AG09309 (cell line): Measurements from ENCODE around the gene CTCFL.

Experiments used
- DNase-seq: peaks from one replicate; pipeline ENCODE4 v3.0.0-alpha.2; 2010; ENCODE audit warnings: low read depth
- H3K4me3 ChIP-seq: 2 replicates; pipeline ENCODE4 v1.5.1; 2011; ENCODE audit warnings: mild to moderate bottlenecking, low read depth, low read length, moderate library complexity; ENCODE audit not compliant: control insufficient read depth
- TF ChIP-seq, protein P1 (sequence below): IDR thresholded peaks from 2 replicates; pipeline ENCODE4 v1.5.1; 2011; ENCODE audit warnings: mild to moderate bottlenecking, low read depth, low read length, inconsistent platforms; ENCODE audit not compliant: insufficient read depth, control insufficient read depth; ENCODE audit errors: missing control alignments

Gene CTCFL

DNA sequence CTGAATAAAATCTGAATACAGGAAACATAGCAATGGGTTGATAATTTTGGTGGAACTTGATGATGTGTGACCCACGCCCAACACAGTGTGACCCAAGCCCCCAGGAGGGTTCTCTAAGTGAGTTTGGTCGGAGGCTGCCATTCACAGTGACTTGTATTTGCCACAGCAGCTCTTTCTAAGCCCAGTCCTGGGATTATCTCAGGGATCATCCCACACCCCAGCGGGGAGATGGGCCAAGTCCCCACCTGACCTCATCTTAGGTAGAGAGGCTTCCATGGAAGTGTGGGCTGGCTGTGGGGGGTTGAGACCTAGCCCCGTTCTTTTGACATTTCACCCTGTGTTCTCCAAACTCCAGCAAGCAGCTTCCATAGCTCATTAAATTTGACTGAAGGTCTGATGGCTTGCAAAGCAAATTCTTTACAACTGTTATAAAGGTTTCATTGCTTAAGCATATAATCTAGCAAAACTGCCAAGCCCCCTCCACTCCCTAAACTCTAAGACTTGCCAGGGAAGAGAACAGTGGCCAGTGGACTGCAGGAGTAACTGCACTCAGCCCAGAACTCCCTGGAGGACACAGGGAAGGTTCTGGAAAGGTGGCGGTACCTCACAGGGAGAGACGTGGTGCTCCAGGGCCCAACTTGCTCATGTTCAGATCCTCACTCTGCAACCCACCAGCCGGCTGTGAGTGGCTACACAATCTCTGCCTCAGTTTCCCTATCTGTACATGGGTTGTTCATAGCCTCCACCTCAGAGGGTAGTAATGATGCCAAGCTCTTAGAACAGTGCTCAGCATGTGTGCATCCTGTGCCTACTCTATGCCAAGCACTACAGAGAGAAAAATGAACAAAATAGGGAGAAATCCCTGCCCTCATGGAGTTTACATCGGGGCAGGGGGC lies 35.0 kb upstream of the CTCFL start:
- TF ChIP-seq, protein P1, sequence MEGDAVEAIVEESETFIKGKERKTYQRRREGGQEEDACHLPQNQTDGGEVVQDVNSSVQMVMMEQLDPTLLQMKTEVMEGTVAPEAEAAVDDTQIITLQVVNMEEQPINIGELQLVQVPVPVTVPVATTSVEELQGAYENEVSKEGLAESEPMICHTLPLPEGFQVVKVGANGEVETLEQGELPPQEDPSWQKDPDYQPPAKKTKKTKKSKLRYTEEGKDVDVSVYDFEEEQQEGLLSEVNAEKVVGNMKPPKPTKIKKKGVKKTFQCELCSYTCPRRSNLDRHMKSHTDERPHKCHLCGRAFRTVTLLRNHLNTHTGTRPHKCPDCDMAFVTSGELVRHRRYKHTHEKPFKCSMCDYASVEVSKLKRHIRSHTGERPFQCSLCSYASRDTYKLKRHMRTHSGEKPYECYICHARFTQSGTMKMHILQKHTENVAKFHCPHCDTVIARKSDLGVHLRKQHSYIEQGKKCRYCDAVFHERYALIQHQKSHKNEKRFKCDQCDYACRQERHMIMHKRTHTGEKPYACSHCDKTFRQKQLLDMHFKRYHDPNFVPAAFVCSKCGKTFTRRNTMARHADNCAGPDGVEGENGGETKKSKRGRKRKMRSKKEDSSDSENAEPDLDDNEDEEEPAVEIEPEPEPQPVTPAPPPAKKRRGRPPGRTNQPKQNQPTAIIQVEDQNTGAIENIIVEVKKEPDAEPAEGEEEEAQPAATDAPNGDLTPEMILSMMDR, result no peak
- DNase-seq, result no peak

DNA sequence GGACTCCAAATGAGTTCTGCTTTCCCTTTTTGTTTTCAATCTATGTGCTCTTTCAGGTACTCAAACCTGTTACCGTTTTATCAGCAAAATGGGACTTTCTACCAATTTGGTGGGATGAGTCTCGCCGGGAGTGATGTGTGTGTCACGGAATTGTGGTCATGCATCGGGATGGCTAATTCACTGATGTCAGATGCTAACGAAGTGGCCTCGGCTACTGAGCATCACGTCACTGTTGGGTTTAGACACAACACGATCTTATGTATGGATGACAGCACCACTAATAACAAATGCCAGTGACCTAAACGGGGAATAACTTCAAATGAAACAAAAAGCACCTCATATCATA lies 34.3 kb upstream of the CTCFL start:
- no peak overlapping the region for H3K4me3 ChIP-seq
- no peak for DNase-seq
- TF ChIP-seq, protein P1, result no peak

More for the DNA sequence above, 35.0 kb upstream of the CTCFL start:
- H3K4me3 ChIP-seq, result no peak overlapping the region

DNA sequence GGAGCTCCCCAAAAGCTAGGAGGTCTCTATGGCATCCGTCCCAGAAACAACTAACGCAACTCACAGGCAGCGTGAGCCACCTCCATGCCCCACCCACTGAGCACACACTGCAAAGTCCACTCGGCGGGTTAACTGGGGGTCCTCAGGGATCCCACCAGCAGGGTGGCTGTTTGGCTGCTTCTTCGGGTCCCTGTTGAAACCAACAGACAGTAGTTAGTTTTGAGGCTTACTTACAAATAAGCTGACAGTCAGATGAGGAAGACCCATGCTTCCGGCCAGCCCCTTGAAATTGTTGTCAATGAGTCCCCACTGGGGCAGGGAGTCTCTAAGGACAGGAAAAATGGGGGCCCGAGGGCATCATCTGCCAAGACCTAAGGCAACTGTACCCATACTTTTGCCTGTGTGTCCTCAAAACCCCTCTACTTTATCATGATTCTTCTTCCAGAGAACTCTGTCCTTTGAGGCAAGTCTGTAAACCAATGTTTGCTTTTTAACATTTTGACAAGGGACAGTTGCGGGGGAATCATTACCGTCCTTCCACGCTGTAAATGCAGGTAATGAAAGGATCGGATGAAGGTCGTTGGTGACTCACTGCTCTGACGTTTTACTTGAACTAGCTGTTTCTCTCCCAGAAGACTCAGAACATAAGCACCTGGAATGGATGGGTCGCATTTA lies 33.8 kb upstream of the CTCFL start:
- TF ChIP-seq, protein P1, result no peak
- no peak for DNase-seq
- H3K4me3 ChIP-seq, result no peak overlapping the region

DNA sequence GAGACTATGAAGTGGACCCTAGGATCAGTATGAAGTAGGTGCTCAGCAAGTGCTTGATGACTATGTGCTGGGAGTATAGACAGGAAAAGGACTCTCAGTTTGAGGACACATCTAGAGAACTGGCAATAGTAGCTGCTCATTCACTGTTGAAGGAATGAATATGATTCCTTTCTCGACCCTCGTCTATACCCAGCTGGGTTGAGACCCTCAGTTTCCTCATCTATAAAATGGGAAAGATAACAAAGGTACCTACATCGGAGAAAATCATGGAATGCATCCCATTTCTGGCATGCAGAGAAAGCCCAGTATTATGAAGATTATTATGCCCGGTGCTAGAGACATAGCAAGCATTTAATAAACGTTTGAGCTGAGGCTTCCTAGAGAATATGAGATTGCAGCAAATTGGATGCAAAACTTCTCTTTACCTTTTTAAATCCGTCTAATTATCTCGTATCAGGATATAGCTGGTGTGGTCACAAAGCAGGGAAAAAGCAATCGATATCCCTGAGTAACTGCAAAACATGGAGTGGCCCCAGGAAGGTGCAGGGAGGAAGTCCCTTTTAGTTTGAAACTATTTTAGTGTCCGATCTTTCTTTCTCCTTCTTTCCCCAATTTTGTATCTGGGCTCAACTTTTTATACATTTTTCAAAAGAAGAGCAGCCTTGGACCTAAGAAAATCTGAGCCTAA lies 33.1 kb upstream of the CTCFL start:
- H3K4me3 ChIP-seq, result no peak overlapping the region
- no peak for DNase-seq

DNA sequence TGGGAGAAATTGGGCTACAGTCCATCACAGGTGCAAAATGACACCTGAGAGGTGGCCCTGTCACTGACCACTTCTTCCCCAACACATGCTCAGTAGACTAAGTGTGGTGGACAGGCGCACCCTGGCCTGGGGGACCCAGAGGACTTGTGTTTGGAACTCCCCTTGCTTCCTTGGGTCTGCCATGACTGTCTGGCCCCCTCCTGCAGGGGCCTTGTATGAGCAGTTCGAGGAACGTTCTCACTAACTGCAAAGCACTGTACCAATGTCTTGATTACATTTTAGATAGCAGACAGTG lies 32.0 kb upstream of the CTCFL start:
- TF ChIP-seq, protein P1, result no peak

More for the DNA sequence above, 33.1 kb upstream of the CTCFL start:
- TF ChIP-seq, protein P1, result no peak

DNA sequence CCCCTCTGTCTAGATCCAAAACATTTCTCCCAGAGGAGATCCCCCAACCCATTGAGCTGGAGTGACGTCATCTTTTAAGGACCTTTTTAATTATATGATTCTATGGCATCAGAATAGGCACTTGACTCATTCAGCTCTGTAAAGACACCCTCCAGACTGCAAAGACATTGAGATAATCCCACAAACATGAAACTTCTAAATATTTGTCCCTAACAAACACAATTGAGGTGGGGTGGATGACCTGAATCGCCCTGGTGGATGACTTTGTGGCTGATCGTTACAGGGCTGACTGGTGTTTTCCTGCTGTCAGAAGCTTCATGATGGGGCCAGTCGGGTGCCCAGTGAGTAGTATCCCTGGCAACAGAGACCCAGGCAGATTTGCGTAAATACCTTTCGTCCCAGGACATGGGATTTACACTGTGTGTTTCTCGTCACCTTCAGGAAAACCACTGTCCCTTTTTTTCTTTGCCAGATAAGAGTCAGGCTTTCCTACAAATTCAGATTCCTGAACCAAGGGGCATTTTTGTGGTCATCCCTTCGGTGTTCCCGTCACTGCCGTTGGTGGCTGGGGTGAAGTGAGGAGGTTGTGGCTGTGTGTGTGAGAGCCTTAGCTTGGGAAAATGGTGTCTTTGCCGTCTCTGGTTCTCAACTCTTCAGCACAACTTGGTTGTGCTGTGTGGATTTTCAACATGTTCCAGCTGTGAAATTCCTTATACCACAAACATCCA lies 30.7 kb upstream of the CTCFL start:
- TF ChIP-seq, protein P1, result no peak
- no peak overlapping the region for H3K4me3 ChIP-seq
- no peak for DNase-seq

More for the DNA sequence above, 32.0 kb upstream of the CTCFL start:
- DNase-seq, result no peak
- H3K4me3 ChIP-seq, result no peak overlapping the region
